Measurements from ENCODE around the gene XRN2. TPM values are rescaled to one million over a fixed set of nuclear protein-coding genes. Genes with fewer than 3 reads are reported as not detected.
"Not testable (repeated sequence)": the region's sequence is repeated elsewhere in the genome, so short reads cannot be mapped to it uniquely, and the experiment has no call there.

Gene XRN2
- total and polyA plus RNA-seq, 10 donors = 19.3 to 92.6 (median 62.8) TPM

DNA sequence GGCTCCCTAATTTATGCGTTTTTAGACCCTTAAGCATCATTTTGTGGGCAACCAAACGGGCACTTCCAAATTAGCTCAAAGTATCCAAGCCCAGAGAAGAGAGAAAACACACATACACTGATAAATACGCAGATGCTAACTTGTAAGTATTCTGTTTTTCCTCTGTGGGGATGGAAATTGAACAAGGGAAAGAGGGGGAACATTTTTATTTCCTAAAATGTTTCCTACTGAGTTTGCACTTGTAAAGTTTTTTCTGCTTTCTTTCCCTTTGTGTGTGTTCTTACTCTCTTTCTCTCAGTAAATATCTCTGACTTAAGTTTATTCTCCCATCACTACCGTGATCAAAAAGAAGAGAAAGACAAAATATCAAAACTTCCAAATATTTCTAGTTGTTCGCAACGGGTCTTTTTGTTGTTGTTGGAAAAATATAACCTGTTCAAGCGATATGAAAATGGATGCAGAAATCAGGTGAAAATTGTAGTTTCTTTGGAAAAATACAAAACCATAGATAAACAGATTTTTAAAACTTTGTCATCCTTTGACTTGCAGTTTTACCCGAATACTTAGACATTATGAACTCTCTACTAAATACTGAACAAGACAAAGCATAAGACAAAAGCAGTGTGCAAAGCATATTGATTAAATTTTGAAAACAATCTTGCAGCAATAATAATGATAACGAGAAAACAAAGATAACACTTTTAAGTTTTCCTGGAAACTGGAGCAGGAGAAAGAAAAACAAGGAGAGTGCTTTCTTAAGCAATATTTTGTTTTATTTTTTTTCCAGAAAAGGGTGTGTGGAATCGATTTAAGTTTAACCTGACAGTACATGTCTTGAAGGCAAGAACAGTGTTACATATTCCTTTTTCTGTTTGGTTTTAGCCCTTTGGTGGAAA is 95.2 kb downstream of the XRN2 start:
- 18 to 31% (median 23%) methylated on average over 10 of the region's 10 CpGs for WGBS, 5 donors

DNA sequence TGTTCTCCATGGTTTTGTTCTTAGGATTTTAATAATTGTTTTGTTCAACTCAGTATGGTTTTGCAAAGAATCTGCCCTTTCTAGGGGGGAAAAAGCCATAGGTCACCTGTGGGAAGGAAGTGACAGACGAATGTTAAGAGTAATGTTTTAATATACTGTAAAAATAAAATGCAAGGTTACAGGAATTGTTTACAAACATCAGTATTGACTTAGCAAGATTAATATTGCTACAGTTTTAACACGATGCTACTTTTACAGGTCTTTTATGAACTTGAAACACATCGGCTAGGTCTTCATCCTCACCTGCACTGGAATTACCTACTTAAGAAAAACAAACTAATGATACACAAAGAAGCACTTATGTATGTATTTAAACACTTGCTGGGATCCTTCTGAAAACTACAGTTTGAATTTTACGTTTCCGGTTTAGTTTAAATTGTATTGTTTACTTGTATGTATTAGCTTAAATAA is 95.9 kb downstream of the XRN2 start:
- Histone ChIP-seq H3K4me1 (peaks cover 0 to 28% (median 20%) of the 10 kb centered on the region in 6 donors), H3K27ac (no peak overlapping the region), H3K36me3 (no peaks in the 10 kb centered on the region), H3K27me3 (replicated peaks in 1 of 7) (peaks cover 7 to 100% (median 83%) of the 10 kb centered on the region in 7 donors), H3K9me3 (no peaks in the 10 kb centered on the region), H3K4me3 (no peak overlapping the region)
- DNase-seq = no peak
- TF ChIP-seq POLR2AphosphoS5 (IDR thresholded peaks at IDR 0.05) (no peak), POLR2A (IDR thresholded peaks at IDR 0.05) (no peak)
- TF ChIP-seq, protein P1, sequence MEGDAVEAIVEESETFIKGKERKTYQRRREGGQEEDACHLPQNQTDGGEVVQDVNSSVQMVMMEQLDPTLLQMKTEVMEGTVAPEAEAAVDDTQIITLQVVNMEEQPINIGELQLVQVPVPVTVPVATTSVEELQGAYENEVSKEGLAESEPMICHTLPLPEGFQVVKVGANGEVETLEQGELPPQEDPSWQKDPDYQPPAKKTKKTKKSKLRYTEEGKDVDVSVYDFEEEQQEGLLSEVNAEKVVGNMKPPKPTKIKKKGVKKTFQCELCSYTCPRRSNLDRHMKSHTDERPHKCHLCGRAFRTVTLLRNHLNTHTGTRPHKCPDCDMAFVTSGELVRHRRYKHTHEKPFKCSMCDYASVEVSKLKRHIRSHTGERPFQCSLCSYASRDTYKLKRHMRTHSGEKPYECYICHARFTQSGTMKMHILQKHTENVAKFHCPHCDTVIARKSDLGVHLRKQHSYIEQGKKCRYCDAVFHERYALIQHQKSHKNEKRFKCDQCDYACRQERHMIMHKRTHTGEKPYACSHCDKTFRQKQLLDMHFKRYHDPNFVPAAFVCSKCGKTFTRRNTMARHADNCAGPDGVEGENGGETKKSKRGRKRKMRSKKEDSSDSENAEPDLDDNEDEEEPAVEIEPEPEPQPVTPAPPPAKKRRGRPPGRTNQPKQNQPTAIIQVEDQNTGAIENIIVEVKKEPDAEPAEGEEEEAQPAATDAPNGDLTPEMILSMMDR (IDR thresholded peaks at IDR 0.05 in 8 of 11, conservative IDR thresholded peaks at IDR 0.05 in 3 of 11) = no peak
- WGBS, 5 donors = 18 to 37% (median 26%) methylated on average over 5 of the region's 5 CpGs
- intact Hi-C loops (cut with DNase I; ENCODE audit: low total_unique reads) = no loop called here

More for the DNA sequence above, 95.2 kb downstream of the XRN2 start:
- no peak overlapping the region for H3K4me3 ChIP-seq
- no peak for DNase-seq
- peaks cover 7 to 100% (median 89%) of the 10 kb centered on the region in 7 donors for H3K27me3 ChIP-seq (replicated peaks in 1 of 7)
- TF ChIP-seq, protein P1 (IDR thresholded peaks at IDR 0.05 in 8 of 11, conservative IDR thresholded peaks at IDR 0.05 in 3 of 11) = no peak
- TF ChIP-seq POLR2A (IDR thresholded peaks at IDR 0.05) (no peak), POLR2AphosphoS5 (IDR thresholded peaks at IDR 0.05) (no peak)
- no peak overlapping the region for H3K27ac ChIP-seq
- intact Hi-C loops (cut with DNase I; ENCODE audit: low total_unique reads) = no loop called here
- no peaks in the 10 kb centered on the region for H3K9me3 ChIP-seq
- H3K36me3 ChIP-seq = no peaks in the 10 kb centered on the region
- peaks cover 0 to 28% (median 20%) of the 10 kb centered on the region in 6 donors for H3K4me1 ChIP-seq

DNA sequence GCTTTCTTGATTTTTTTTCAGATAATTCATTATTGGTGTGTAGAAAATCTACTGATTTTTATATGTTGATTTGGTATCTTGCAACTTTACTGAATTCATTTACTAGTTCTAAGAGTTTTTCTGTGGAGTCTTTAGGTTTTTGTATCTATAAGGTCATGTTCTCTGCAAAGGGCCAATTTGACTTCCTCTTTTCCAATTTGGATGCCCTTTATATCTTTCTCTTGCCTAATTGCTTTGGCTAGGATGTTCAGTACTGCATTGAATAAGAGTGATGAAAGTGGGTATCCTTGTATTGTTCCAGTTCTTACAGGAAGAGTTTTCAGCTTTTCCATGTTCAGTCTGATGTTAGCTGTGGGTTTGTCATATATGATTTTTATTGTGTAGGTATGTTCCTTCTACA is 108.6 kb downstream of the XRN2 start:
- Histone ChIP-seq H3K4me3 (no peak overlapping the region), H3K27me3 (replicated peaks in 1 of 7) (peaks cover 0 to 62% (median 6%) of the 10 kb centered on the region in 7 donors), H3K27ac (no peak overlapping the region), H3K9me3 (peaks cover 0 to 25% (median 15%) of the 10 kb centered on the region in 8 donors), H3K36me3 (no peaks in the 10 kb centered on the region), H3K4me1 (no peaks in the 10 kb centered on the region)
- intact Hi-C loops (cut with DNase I; ENCODE audit: low total_unique reads) = no loop called here
- DNase-seq = no peak
- no peak for TF ChIP-seq POLR2AphosphoS5 (IDR thresholded peaks at IDR 0.05)
- TF ChIP-seq, protein P1 (IDR thresholded peaks at IDR 0.05 in 8 of 11, conservative IDR thresholded peaks at IDR 0.05 in 3 of 11) = no peak

DNA sequence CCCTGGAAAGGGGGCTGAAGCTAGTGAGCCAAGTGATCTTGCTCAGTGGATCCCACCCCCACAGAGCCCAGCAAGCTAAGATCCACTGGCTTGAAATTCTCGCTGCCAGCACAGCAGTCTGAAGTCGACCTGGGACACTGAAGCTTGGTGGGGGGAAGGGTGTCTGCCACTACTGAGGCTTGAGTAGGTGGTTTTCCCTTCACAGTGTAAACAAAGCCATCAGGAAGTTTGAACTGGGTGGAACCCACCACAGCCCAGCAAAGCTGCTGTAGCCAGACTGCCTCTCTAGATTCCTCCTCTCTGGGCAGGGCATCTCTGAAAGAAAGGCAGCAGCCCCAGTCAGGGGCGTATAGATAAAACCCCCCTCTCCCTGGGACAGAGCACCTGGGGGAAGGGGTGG is 110.9 kb downstream of the XRN2 start:
- H3K4me3 ChIP-seq; DNase-seq; intact Hi-C loops (cut with DNase I; ENCODE audit: low total_unique reads); H3K4me1 ChIP-seq; H3K36me3 ChIP-seq; H3K27ac ChIP-seq: not testable (repeated sequence)
- Histone ChIP-seq H3K9me3 (peaks cover 0 to 29% (median 17%) of the 10 kb centered on the region in 8 donors), H3K27me3 (replicated peaks in 1 of 7) (peaks cover 0 to 45% (median 6%) of the 10 kb centered on the region in 7 donors)
- 35 to 57% (median 41%) methylated on average over 2 to 3 of the region's 3 CpGs for WGBS, 5 donors

DNA sequence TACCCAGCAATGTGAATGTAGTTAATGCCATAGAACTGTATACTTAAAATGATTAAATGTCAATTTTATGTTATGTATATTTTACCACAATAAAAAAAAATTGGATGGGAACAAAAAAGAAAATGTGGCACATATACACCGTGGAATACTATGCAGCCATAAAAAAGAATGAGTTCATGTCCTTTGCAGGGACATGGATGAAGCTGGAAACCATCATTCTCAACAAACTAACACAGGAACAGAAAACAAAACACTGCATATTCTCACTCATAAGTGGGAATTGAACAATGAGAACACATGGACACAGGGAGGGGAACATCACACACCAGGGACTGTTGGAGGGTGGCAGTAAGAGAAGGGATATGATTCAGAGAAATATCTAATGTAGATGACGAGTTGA is 116.0 kb downstream of the XRN2 start:
- H3K4me3 ChIP-seq; H3K36me3 ChIP-seq; H3K27ac ChIP-seq; H3K4me1 ChIP-seq; DNase-seq; intact Hi-C loops (cut with DNase I; ENCODE audit: low total_unique reads): not testable (repeated sequence)
- Histone ChIP-seq H3K9me3 (peaks cover 0 to 62% (median 45%) of the 10 kb centered on the region in 8 donors), H3K27me3 (replicated peaks in 1 of 7) (peaks cover 0 to 11% (median 4%) of the 10 kb centered on the region in 7 donors)
- 63 to 82% (median 74%) methylated on average over 2 of the region's 2 CpGs for WGBS, 5 donors
